ENCODE data around the gene OMD. TPM values are rescaled to one million over a fixed set of nuclear protein-coding genes. Genes with fewer than 3 reads are reported as not detected.

OMD gene, protein sequence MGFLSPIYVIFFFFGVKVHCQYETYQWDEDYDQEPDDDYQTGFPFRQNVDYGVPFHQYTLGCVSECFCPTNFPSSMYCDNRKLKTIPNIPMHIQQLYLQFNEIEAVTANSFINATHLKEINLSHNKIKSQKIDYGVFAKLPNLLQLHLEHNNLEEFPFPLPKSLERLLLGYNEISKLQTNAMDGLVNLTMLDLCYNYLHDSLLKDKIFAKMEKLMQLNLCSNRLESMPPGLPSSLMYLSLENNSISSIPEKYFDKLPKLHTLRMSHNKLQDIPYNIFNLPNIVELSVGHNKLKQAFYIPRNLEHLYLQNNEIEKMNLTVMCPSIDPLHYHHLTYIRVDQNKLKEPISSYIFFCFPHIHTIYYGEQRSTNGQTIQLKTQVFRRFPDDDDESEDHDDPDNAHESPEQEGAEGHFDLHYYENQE
- 10 to 100 TPM in 1 of 4 donors, 1 to 10 TPM in 2, under 1 TPM in 1; 0.11 to 21.9 (median 2.4) TPM for total RNA-seq

DNA sequence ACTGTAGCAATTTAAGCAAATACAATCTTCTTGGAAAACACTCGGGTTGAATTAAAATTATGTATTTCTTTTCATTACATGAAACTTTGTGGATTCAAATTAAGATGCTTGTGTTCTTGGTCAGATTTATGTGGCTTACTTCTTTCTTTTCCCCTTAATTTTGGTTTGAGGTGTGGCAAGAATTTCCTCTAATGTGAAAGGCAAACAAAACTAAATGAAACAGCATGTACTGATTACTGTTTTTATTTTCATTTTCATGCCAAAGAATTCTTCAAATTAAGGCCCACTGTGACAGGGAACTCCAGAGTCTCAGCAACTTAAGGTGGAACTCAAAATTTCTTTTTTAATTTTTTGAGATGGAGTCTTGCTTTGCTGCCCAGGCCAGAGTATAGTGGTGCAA, at the start of gene OMD:
TSS of gene OMD (minus strand) at position 132 of the 400 bp plus-strand sequence. CDS start 6,913 bp downstream, outside the sequence.
- no peaks in the 10 kb centered on the region for H3K36me3 ChIP-seq
- intact Hi-C loops (cut with DNase I): no loop called here
- WGBS, 2 donors: 50 to 56% methylated on average over 1 of the region's 1 CpG
- peaks cover 0 to 17% (median 0%) of the 10 kb centered on the region in 3 donors for H3K4me1 ChIP-seq
- no peak for DNase-seq
- TF ChIP-seq, protein P1, sequence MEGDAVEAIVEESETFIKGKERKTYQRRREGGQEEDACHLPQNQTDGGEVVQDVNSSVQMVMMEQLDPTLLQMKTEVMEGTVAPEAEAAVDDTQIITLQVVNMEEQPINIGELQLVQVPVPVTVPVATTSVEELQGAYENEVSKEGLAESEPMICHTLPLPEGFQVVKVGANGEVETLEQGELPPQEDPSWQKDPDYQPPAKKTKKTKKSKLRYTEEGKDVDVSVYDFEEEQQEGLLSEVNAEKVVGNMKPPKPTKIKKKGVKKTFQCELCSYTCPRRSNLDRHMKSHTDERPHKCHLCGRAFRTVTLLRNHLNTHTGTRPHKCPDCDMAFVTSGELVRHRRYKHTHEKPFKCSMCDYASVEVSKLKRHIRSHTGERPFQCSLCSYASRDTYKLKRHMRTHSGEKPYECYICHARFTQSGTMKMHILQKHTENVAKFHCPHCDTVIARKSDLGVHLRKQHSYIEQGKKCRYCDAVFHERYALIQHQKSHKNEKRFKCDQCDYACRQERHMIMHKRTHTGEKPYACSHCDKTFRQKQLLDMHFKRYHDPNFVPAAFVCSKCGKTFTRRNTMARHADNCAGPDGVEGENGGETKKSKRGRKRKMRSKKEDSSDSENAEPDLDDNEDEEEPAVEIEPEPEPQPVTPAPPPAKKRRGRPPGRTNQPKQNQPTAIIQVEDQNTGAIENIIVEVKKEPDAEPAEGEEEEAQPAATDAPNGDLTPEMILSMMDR (IDR thresholded peaks at IDR 0.05): no peak
- no peak for TF ChIP-seq POLR2A (IDR thresholded peaks at IDR 0.05)
- peak within 1 kb of the TSS in 3 of 4 donors; percentile 17 to 47 (median 29) for H3K4me3 ChIP-seq
- H3K27ac ChIP-seq: peak within 1 kb of the TSS in 3 of 4 donors; percentile 43 to 49 (median 48)
- H3K27me3 ChIP-seq: no peaks in the 10 kb centered on the region
- H3K9me3 ChIP-seq: no peaks in the 10 kb centered on the region

DNA sequence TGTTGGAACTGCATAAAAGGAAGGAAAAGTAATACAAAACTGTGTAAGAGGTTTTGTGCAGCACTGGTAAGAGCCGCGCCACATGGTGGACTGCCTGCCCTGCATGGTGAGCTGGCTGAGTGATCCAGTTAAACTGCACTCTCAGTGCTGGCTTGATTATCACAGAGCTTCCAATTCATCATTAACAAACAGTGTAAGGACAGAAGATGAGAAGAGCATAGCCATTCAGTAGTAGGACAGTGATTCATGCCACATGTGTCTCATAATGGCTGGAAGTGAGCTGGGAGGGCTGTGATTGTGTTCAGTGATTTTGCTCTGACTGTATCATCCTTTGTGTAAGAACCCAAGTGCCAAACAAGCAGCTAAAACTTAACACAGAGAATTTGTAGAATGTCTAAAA, 43.9 kb upstream of the OMD start:
- intact Hi-C loops (cut with DNase I): no loop called here
- Histone ChIP-seq H3K4me3 (no peak overlapping the region), H3K4me1 (peaks cover 0 to 10% (median 3%) of the 10 kb centered on the region in 3 donors), H3K27ac (no peak overlapping the region), H3K36me3 (no peaks in the 10 kb centered on the region), H3K27me3 (no peaks in the 10 kb centered on the region), H3K9me3 (no peaks in the 10 kb centered on the region)
- TF ChIP-seq, protein P1 (IDR thresholded peaks at IDR 0.05): no peak
- TF ChIP-seq POLR2A (IDR thresholded peaks at IDR 0.05): no peak
- DNase-seq: no peak
- 90 to 94% methylated on average over 2 of the region's 2 CpGs for WGBS, 2 donors

DNA sequence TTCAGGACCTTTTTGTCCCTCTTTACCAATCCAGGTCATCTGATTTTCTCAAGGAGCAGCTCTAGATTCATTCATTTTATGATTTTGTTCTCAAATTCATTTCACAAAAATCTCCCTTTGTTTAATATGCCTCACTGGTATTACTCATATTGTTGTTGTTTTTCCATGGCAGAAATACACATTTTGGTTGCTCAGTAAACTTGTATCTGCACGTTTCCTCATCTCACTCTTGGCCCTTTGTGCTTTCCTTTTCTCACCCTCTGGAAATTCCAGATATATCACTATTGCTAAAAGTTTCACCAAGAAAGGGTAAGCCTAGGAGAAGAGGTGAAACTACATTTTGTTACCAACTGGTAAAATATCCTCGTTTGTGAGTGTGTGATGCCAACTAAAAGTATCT, 43.2 kb upstream of the OMD start:
- Histone ChIP-seq H3K27ac (no peak overlapping the region), H3K4me3 (no peak overlapping the region), H3K4me1 (peaks cover 0 to 10% (median 3%) of the 10 kb centered on the region in 3 donors), H3K36me3 (no peaks in the 10 kb centered on the region), H3K27me3 (no peaks in the 10 kb centered on the region), H3K9me3 (no peaks in the 10 kb centered on the region)
- intact Hi-C loops (cut with DNase I): no loop called here
- TF ChIP-seq, protein P1 (IDR thresholded peaks at IDR 0.05): no peak
- TF ChIP-seq POLR2A (IDR thresholded peaks at IDR 0.05): no peak
- WGBS, 2 donors: 53 to 56% methylated on average over 2 of the region's 2 CpGs
- DNase-seq: no peak

DNA sequence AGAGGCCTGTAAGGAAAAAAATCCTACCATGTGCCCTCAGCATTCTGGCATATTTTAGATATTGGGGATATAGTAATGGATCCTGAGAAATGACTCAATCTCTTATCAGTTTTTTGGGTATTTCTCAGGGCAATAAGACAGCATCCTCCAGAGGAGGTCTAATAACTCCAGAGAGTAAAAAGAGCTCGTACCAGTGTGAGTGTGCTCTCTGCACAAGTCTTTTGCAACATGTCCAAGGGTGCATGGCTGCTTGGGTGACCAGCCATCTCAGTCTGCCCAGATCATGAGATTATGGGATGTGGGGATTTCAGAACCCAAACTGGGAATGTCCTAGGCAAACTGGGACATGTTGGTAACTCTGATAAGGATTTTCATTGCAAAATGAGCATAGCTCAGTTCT, 42.8 kb upstream of the OMD start:
- H3K27me3 ChIP-seq: no peaks in the 10 kb centered on the region
- H3K27ac ChIP-seq: no peak overlapping the region
- no peaks in the 10 kb centered on the region for H3K36me3 ChIP-seq
- no peak overlapping the region for H3K4me3 ChIP-seq
- H3K4me1 ChIP-seq: peaks cover 0 to 10% (median 3%) of the 10 kb centered on the region in 3 donors
- no peaks in the 10 kb centered on the region for H3K9me3 ChIP-seq
- intact Hi-C loops (cut with DNase I): no loop called here
- TF ChIP-seq, protein P1 (IDR thresholded peaks at IDR 0.05): no peak
- no peak for TF ChIP-seq POLR2A (IDR thresholded peaks at IDR 0.05)
- DNase-seq: no peak
- 92 to 94% methylated on average over 1 of the region's 1 CpG for WGBS, 2 donors

DNA sequence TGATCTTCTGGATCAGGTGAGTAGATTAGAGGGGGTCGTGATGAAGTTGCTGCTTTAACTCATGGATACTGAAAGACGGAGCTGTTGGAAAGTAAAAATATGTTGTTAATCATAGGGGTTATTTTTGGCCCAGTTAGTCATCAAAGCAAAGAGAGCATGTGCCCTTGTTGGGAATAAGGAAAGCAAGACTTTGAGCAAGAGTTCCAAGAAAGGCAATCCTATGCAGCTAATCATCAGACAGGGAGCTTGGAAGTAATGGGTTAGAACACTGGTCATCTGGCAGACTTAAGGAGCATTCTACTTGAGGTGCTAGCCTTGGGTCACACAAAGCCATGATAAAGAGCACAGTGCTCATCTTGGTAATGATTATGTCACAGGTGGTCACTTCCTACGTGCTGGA, 39.7 kb upstream of the OMD start:
- WGBS, 2 donors: 57 to 68% methylated on average over 3 of the region's 3 CpGs
- Histone ChIP-seq H3K4me1 (peaks cover 0 to 10% (median 3%) of the 10 kb centered on the region in 3 donors), H3K9me3 (no peaks in the 10 kb centered on the region), H3K4me3 (no peak overlapping the region), H3K36me3 (no peaks in the 10 kb centered on the region), H3K27me3 (no peaks in the 10 kb centered on the region), H3K27ac (peak overlapping the region in 3 of 4 donors; percentile 36 to 73 (median 70))
- no peak for TF ChIP-seq POLR2A (IDR thresholded peaks at IDR 0.05)
- TF ChIP-seq, protein P1 (IDR thresholded peaks at IDR 0.05): no peak
- DNase-seq: no peak
- intact Hi-C loops (cut with DNase I): no loop called here
